HepG2 (cell line): ENCODE results near the gene DCUN1D4. TPM values are rescaled to one million over a fixed set of nuclear protein-coding genes. Genes with fewer than 3 reads are reported as not detected.

ENCODE experiments used
- ATAC-seq: fragments of 200-7000 bp; cut with Tn5 transposase; 3 replicates; pipeline ENCODE4 v1.9.1; 2020; ENCODE audit warnings: mild to moderate bottlenecking, moderate library complexity
- BruUV-seq: library from RNA; stranded (reverse); fragments of 400-500 nt; replicated peaks from 2 replicates; lab custom pipeline; 2021; lab: Mats Ljungman, UMichigan
- CTCF ChIA-PET: fragments of 300-600 bp; formaldehyde crosslinking; extraction: SDS; loops from one replicate; lab custom pipeline; 2021; ENCODE audit warnings: low total read pairs, inconsistent platforms, low intra/inter-chr PET ratio; lab: Yijun Ruan, JAX
- POLR2A ChIA-PET: fragments of 350-600 bp; sonication (Branson Sonifier 250); formaldehyde crosslinking; loops from one replicate; lab custom pipeline; 2020; ENCODE audit warnings: antibody characterized with exemption, inconsistent platforms; lab: Yijun Ruan, JAX
- DNase-seq: peaks from one replicate; pipeline ENCODE4 v3.0.0-alpha.2; 2015; ENCODE audit warnings: low spot score
- FAIRE-seq: peaks from 3 replicates; lab custom pipeline; 2011; peaks lifted over from hg19 to GRCh38; lab: Jason Lieb, UNC
- H2AFZ ChIP-seq: one replicate; pipeline ENCODE4 v1.6.1; 2011; ENCODE audit warnings: low read length, inconsistent platforms
- H3K27ac ChIP-seq: fragments of 300-600 bp; 3 replicates; pipeline ENCODE4 v1.8.0; 2011; ENCODE audit warnings: mixed run types, mild to moderate bottlenecking, mixed read lengths, low read length, inconsistent platforms; ENCODE audit not compliant: insufficient read depth; ENCODE audit errors: extremely low read length
- H3K27me3 ChIP-seq, 2 experiments: fragments of 200-600 bp in 1 of 2; 2 replicates in 1 of 2; 3 replicates in 1 of 2; pipeline versions ENCODE4 v1.6.0 to v1.8.0; 2011; ENCODE audit warnings: low read length in 2 of 2, mild to moderate bottlenecking in 2 of 2, moderate library complexity in 2 of 2, inconsistent platforms in 1 of 2; ENCODE audit not compliant: insufficient read depth in 2 of 2, control insufficient read depth in 1 of 2
- H3K36me3 ChIP-seq, 2 experiments: fragments of 200-600 bp in 1 of 2; replicated peaks in 1 of 2; 2 replicates in 1 of 2; 3 replicates in 1 of 2; pipeline versions ENCODE4 v1.5.1 to v1.8.0; 2011; ENCODE audit warnings: low read length in 2 of 2, inconsistent platforms in 1 of 2; ENCODE audit not compliant: insufficient read depth in 2 of 2, control insufficient read depth in 1 of 2
- H3K4me1 ChIP-seq: 2 replicates; pipeline ENCODE4 v1.5.1; 2012; ENCODE audit warnings: low read length, inconsistent platforms; ENCODE audit not compliant: insufficient read depth
- H3K4me2 ChIP-seq: 2 replicates; pipeline ENCODE4 v1.6.0; 2011; ENCODE audit warnings: low read depth, low read length, inconsistent platforms
- H3K4me3 ChIP-seq, 3 experiments: fragments of 200-600 bp in 1 of 3; sonication (generic), shearing (Covaris generic) in 1 of 3; replicated peaks in 1 of 3; 2 replicates each; pipeline ENCODE4 v1.5.1; 2011 to 2016; ENCODE audit warnings: low read length in 3 of 3, inconsistent platforms in 2 of 3, low read depth in 2 of 3, mild to moderate bottlenecking in 2 of 3, control low read depth in 1 of 3, mixed read lengths in 1 of 3; ENCODE audit not compliant: insufficient read depth in 1 of 3
- H3K79me2 ChIP-seq: one replicate; pipeline ENCODE4 v1.6.1; 2011; ENCODE audit warnings: low read length, inconsistent platforms; ENCODE audit not compliant: insufficient read depth
- H3K9ac ChIP-seq: 2 replicates; pipeline ENCODE4 v1.6.0; 2011; ENCODE audit warnings: mild to moderate bottlenecking, low read depth, low read length, inconsistent platforms; ENCODE audit not compliant: insufficient read depth
- H3K9me3 ChIP-seq: 2 replicates; pipeline ENCODE4 v1.5.1; 2012; ENCODE audit warnings: mild to moderate bottlenecking, low read length
- H4K20me1 ChIP-seq: 2 replicates; pipeline ENCODE4 v1.6.0; 2011; ENCODE audit warnings: inconsistent platforms, mild to moderate bottlenecking, low read length, moderate library complexity; ENCODE audit not compliant: insufficient read depth
- ASH2L ChIP-seq: fragments of 300-600, 200-600 bp; sonication (generic); IDR thresholded peaks from 2 replicates; pipeline ENCODE4 v1.7.0; 2017; ENCODE audit warnings: low read depth, mild to moderate bottlenecking, moderate library complexity, mixed read lengths, low read length; ENCODE audit not compliant: insufficient read length
- ELF3 ChIP-seq: IDR thresholded peaks from 2 replicates; pipeline ENCODE4 v1.6.1; 2016; ENCODE audit warnings: missing genetic modification reagents, missing compliant biosample characterization
- MAF1 ChIP-seq: sonication (generic); formaldehyde crosslinking; IDR thresholded peaks from 2 replicates; pipeline ENCODE4 v1.5.0; 2020; ENCODE audit warnings: missing genetic modification reagents, borderline replicate concordance
- MEIS1 ChIP-seq: sonication (generic); formaldehyde crosslinking; IDR thresholded peaks from 2 replicates; pipeline ENCODE4 v1.9.0; 2021; ENCODE audit warnings: mild to moderate bottlenecking, missing genetic modification reagents, moderate library complexity, borderline replicate concordance
- MTF2 ChIP-seq: sonication (generic); formaldehyde crosslinking; IDR thresholded peaks from 2 replicates; pipeline ENCODE4 v1.5.0; 2020; ENCODE audit warnings: missing genetic modification reagents, borderline replicate concordance
- NFYB ChIP-seq: sonication (generic); formaldehyde crosslinking; IDR thresholded peaks from 2 replicates; pipeline ENCODE4 v1.4.0; 2020; ENCODE audit warnings: missing genetic modification reagents
- SAP130 ChIP-seq: IDR thresholded peaks from 2 replicates; pipeline ENCODE4 v1.6.1; 2016; ENCODE audit warnings: low read depth
- ZNF576 ChIP-seq: sonication (generic); formaldehyde crosslinking; IDR thresholded peaks from 2 replicates; pipeline ENCODE4 v1.4.0; 2020; ENCODE audit warnings: mild to moderate bottlenecking, missing genetic modification reagents
- ZSCAN22 ChIP-seq: sonication (generic); formaldehyde crosslinking; IDR thresholded peaks from 2 replicates; pipeline ENCODE4 v1.4.0; 2020; ENCODE audit warnings: mild to moderate bottlenecking, missing genetic modification reagents
- WGBS: methylation state at CpG from one replicate; pipeline ENCODE4 v1.1.6; 2017; ENCODE audit warnings: low lambda C conversion rate; 5-methylcytosine and 5-hydroxymethylcytosine counted together
- in situ Hi-C: cut with HindIII; loops from 2 replicates; pipeline ENCODE4 v1.10.0; 2017; ENCODE audit warnings: low pct_unique_long_range_greater_than_20kb; ENCODE audit not compliant: extremely low pct_ligation_motif_present
- intact Hi-C: fragments of 100-400 bp; cut with micrococcal nuclease; formaldehyde crosslinking; loops from one replicate; pipeline ENCODE4 v1.10.0; 2022; ENCODE audit not compliant: unreplicated experiment
- polyA plus RNA-seq, 8 experiments: library from polyadenylated mRNA; depleted of rRNA in 3 of 8; stranded (reverse) in 7 of 8; unstranded in 1 of 8; fragments of >200 nt; fragmentation: Illumina TruSeq in 4 of 8; extraction: Trizol in 4 of 8; gene quantifications; 2 replicates each; pipeline versions ENCODE4 v1.2.1 to v1.2.3, GENCODE V29; 2011 to 2016; ENCODE audit warnings: low read depth in 4 of 8, missing spikeins in 1 of 8, mixed read lengths in 1 of 8; ENCODE audit not compliant: insufficient read depth in 1 of 8
- total RNA-seq, 5 experiments: library from RNA; depleted of rRNA; stranded (reverse); fragments of >200 nt; fragmentation: Illumina TruSeq; extraction: Trizol; gene quantifications; 2 replicates each; pipeline ENCODE4 v1.2.3, GENCODE V29; 2016; ENCODE audit warnings: low read depth in 1 of 5
- TF ChIP-seq, protein P1 (sequence below): sonication (generic); formaldehyde crosslinking; IDR thresholded peaks from 2 replicates; pipeline ENCODE4 v1.9.0; 2021; ENCODE audit warnings: missing genetic modification reagents, mild to moderate bottlenecking, borderline replicate concordance
- TF ChIP-seq, protein P2 (sequence below): sonication (generic); formaldehyde crosslinking; IDR thresholded peaks from 2 replicates; pipeline ENCODE4 v1.4.0; 2020; ENCODE audit warnings: missing genetic modification reagents
- TF ChIP-seq, protein P3 (sequence below): sonication (generic); formaldehyde crosslinking; IDR thresholded peaks from 2 replicates; pipeline ENCODE4 v1.5.1; 2020; ENCODE audit warnings: missing genetic modification reagents, mild to moderate bottlenecking, borderline replicate concordance

DCUN1D4 gene
- total and polyA plus RNA-seq, 2 of the 13 experiments (the other 11 are each of a cell fraction or from before 2014, with no cell fraction given), result 27.9 to 44.4 TPM

DNA sequence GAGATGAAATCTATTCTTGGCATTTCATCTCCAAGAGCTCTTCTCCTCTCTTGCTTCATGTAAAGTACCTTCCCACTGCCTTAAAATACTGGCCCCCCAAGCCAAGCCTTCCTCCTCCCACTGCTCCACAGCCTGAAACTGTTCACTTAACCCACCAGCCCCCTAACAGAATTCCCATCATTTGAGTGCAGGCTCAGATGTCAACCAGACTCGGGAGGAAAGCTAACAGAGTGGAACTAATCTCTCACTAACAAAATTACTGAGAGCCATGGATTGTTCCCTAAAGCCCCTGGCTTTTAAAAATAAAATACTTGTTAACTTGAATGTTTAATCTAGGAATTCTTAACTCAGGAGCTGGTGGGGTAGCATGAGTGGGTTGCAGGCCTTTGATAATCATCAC is 7.1 kb upstream of the DCUN1D4 start:
- in situ Hi-C loops, result no loop called here

More for the DNA sequence above, 7.1 kb upstream of the DCUN1D4 start:
- no peak overlapping the region for H3K4me2 ChIP-seq
- intact Hi-C loops, result no loop called here
- H3K79me2 ChIP-seq, result no peaks in the 10 kb centered on the region
- no peak overlapping the region for H3K4me3 ChIP-seq
- CTCF ChIA-PET, result no interaction called here
- FAIRE-seq, result no peak
- no peaks in the 10 kb centered on the region for H3K9me3 ChIP-seq
- no peaks in the 10 kb centered on the region for H4K20me1 ChIP-seq
- no peaks in the 10 kb centered on the region for H3K36me3 ChIP-seq
- H3K4me1 ChIP-seq, result no peaks in the 10 kb centered on the region
- DNase-seq, result no peak
- no peak for ATAC-seq
- H3K27me3 ChIP-seq, result peaks cover 0 to 2% of the 10 kb centered on the region in 2 experiments; a peak in 2 of 5 replicates
- TF ChIP-seq ELF3 (no peak), ZSCAN22 (CRISPR knock-in tag) (no peak), MAF1 (CRISPR knock-in tag) (no peak), MTF2 (CRISPR knock-in tag) (no peak), SAP130 (CRISPR knock-in tag) (no peak), ASH2L (no peak), NFYB (CRISPR knock-in tag) (no peak), MEIS1 (no peak), ZNF576 (CRISPR knock-in tag) (no peak)
- TF ChIP-seq, protein P1, sequence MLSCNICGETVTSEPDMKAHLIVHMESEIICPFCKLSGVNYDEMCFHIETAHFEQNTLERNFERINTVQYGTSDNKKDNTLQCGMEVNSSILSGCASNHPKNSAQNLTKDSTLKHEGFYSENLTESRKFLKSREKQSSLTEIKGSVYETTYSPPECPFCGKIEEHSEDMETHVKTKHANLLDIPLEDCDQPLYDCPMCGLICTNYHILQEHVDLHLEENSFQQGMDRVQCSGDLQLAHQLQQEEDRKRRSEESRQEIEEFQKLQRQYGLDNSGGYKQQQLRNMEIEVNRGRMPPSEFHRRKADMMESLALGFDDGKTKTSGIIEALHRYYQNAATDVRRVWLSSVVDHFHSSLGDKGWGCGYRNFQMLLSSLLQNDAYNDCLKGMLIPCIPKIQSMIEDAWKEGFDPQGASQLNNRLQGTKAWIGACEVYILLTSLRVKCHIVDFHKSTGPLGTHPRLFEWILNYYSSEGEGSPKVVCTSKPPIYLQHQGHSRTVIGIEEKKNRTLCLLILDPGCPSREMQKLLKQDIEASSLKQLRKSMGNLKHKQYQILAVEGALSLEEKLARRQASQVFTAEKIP (CRISPR knock-in tag), result no peak
- TF ChIP-seq, protein P2, sequence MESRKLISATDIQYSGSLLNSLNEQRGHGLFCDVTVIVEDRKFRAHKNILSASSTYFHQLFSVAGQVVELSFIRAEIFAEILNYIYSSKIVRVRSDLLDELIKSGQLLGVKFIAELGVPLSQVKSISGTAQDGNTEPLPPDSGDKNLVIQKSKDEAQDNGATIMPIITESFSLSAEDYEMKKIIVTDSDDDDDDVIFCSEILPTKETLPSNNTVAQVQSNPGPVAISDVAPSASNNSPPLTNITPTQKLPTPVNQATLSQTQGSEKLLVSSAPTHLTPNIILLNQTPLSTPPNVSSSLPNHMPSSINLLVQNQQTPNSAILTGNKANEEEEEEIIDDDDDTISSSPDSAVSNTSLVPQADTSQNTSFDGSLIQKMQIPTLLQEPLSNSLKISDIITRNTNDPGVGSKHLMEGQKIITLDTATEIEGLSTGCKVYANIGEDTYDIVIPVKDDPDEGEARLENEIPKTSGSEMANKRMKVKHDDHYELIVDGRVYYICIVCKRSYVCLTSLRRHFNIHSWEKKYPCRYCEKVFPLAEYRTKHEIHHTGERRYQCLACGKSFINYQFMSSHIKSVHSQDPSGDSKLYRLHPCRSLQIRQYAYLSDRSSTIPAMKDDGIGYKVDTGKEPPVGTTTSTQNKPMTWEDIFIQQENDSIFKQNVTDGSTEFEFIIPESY (CRISPR knock-in tag), result no peak
- TF ChIP-seq, protein P3, sequence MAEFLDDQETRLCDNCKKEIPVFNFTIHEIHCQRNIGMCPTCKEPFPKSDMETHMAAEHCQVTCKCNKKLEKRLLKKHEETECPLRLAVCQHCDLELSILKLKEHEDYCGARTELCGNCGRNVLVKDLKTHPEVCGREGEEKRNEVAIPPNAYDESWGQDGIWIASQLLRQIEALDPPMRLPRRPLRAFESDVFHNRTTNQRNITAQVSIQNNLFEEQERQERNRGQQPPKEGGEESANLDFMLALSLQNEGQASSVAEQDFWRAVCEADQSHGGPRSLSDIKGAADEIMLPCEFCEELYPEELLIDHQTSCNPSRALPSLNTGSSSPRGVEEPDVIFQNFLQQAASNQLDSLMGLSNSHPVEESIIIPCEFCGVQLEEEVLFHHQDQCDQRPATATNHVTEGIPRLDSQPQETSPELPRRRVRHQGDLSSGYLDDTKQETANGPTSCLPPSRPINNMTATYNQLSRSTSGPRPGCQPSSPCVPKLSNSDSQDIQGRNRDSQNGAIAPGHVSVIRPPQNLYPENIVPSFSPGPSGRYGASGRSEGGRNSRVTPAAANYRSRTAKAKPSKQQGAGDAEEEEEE, result no peak
- H3K9ac ChIP-seq, result no peak overlapping the region
- no TSS peak for BruUV-seq
- H3K27ac ChIP-seq, result no peak overlapping the region
- 0% methylated on average over 1 of the region's 1 CpG for WGBS
- POLR2A ChIA-PET, result no interaction called here
- no peak overlapping the region for H2AFZ ChIP-seq
